ENCODE measurements around the gene RALB. TPM values are rescaled to one million over a fixed set of nuclear protein-coding genes. Genes with fewer than 3 reads are reported as not detected.

The RALB gene
- polyA plus RNA-seq, 2 of the 4 experiments (the other 2 are of a cell fraction): 72.9 to 76.5 TPM

DNA sequence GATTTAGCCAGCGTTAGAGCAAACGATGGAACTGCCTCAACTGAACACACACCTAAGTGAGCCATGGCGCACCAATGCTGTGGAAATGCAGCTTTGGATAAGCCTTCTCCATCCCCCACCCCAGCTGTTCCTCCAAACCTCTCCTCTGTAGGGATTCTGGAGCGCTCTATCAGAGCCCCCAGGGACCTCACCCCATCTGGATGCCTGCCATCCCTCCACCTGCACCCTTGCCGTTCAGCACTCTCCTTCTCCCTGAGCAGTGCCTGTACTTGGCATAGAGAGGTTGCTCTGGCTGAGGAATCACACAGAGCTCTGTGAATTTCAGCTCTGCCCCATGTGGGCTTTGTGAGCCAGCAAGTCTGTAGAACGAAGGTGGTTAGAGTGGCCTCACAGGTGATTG lies 50.5 kb downstream of the RALB start:
- DNase-seq (ENCODE audit: low read depth in 1 of 2, low spot score in 1 of 2) (no peak), ATAC-seq (no peak), FAIRE-seq (no peak)
- Histone ChIP-seq H3K9me3 (no peaks in the 10 kb centered on the region), H3K4me3 (no peak overlapping the region), H3K4me1 (no peaks in the 10 kb centered on the region), H3K27ac (no peak overlapping the region), H3K4me2 (no peak overlapping the region)
- TF ChIP-seq, protein P1, sequence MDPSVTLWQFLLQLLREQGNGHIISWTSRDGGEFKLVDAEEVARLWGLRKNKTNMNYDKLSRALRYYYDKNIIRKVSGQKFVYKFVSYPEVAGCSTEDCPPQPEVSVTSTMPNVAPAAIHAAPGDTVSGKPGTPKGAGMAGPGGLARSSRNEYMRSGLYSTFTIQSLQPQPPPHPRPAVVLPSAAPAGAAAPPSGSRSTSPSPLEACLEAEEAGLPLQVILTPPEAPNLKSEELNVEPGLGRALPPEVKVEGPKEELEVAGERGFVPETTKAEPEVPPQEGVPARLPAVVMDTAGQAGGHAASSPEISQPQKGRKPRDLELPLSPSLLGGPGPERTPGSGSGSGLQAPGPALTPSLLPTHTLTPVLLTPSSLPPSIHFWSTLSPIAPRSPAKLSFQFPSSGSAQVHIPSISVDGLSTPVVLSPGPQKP (IDR thresholded peaks at IDR 0.05; ENCODE audit: low read depth, low read length): no peak
- ChIA-PET POLR2A (no interaction called here), CTCF (interaction anchor here (3.8 kb wide), 1 partner anchor 9 kb away, joined by 25 read pairs; no protein-coding TSS in a partner anchor)
- 89% methylated on average over 6 of the region's 6 CpGs for WGBS (ENCODE audit: missing lambda C conversion rate)

DNA sequence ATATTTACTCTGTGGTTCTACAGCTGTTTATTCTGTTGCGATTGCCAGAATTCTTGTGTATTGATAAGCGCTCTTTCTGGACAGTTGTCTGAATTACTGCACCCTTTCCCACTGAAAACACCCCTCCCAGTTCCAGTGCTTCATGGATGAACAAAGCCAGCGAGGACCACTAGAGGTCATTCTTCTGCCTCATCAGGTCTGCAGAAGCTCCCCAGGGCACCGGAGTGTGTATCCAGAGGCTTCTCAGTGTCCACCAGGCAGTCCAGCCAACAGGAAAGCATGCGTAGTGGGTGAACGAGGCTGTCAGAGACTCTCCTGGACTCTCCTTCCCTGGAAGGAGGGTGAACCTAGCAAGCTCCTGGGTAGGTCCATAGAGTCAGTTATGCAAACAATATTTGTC lies 52.6 kb downstream of the RALB start:
- Histone ChIP-seq H3K4me1 (no peaks in the 10 kb centered on the region), H3K4me3 (no peak overlapping the region), H3K9me3 (no peaks in the 10 kb centered on the region), H3K27ac (no peak overlapping the region), H3K4me2 (no peak overlapping the region)
- FAIRE-seq (no peak), DNase-seq (ENCODE audit: low read depth in 1 of 2, low spot score in 1 of 2) (peak; percentile 30 to 43), ATAC-seq (peak; percentile 79 to 88; a peak in 5 of 6 replicates)
- TF ChIP-seq, protein P1 (IDR thresholded peaks at IDR 0.05; ENCODE audit: low read depth, low read length): no peak
- TF ChIP-seq, protein P2, sequence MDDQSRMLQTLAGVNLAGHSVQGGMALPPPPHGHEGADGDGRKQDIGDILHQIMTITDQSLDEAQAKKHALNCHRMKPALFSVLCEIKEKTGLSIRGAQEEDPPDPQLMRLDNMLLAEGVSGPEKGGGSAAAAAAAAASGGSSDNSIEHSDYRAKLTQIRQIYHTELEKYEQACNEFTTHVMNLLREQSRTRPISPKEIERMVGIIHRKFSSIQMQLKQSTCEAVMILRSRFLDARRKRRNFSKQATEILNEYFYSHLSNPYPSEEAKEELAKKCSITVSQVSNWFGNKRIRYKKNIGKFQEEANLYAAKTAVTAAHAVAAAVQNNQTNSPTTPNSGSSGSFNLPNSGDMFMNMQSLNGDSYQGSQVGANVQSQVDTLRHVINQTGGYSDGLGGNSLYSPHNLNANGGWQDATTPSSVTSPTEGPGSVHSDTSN (IDR thresholded peaks at IDR 0.05): no peak
- TF ChIP-seq RAD21 (conservative IDR thresholded peaks at IDR 0.05 in 1 of 2, IDR thresholded peaks at IDR 0.05 in 1 of 2) (peak; percentile 40 to 51; a peak in 2 of 5 replicates), SMC3 (IDR thresholded peaks at IDR 0.05) (peak; percentile 32; the same call in 1 of the 3 replicates)
- POLR2A ChIA-PET: no interaction called here
- WGBS (ENCODE audit: missing lambda C conversion rate): 69% methylated on average over 6 of the region's 6 CpGs
- CTCF ChIA-PET: interaction anchor here (0.9 to 1.3 kb wide), 6 partner anchors 15 to 375 kb away, joined by 4 to 5 read pairs (median 4); no protein-coding TSS in a partner anchor

DNA sequence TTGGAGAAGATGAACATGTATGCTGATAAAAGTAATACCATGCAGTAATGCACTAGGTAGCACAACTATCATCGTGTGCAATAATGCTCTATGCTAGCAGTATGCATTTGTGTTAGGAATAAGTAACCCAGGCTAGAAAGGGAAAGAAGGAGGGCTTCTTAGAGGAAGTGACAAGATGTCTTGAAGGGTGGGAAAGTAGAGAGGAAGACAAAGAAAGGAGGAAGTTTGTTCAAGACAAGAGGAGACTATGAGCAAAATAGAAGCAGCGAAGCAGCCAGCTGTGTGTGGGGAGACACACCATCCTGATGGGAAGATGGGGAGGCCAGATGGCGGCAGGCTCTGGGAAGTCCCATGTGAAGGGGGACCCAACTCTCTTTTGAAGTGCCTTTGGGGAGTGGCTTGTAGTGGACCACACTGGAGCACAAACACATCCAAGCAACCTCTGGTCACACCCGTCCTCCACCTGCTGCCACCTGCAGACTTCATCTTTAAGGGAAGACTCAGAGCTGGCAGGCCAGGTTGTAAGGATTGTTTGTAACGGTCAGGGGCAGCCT lies 53.4 kb downstream of the RALB start:
- H3K4me1 ChIP-seq: no peaks in the 10 kb centered on the region
- DNase-seq (ENCODE audit: low read depth in 1 of 2, low spot score in 1 of 2): no peak
- no peak for ATAC-seq
- CTCF ChIA-PET: interaction anchor here (0.6 to 1.5 kb wide), 10 partner anchors 8 to 375 kb away, joined by 3 to 5 read pairs (median 4); no protein-coding TSS in a partner anchor
- H3K27ac ChIP-seq: no peak overlapping the region
- no peak overlapping the region for H3K4me3 ChIP-seq
- H3K9me3 ChIP-seq: no peaks in the 10 kb centered on the region
- H3K4me2 ChIP-seq: no peak overlapping the region
- POLR2A ChIA-PET: no interaction called here
- no peak for TF ChIP-seq EP300 (IDR thresholded peaks at IDR 0.05)
- no peak for TF ChIP-seq HOXB13 (CRISPR knock-in tag; IDR thresholded peaks at IDR 0.05; ENCODE audit: low read depth)
- 92% methylated on average over 5 of the region's 5 CpGs for WGBS (ENCODE audit: missing lambda C conversion rate)
- no peak for FAIRE-seq

DNA sequence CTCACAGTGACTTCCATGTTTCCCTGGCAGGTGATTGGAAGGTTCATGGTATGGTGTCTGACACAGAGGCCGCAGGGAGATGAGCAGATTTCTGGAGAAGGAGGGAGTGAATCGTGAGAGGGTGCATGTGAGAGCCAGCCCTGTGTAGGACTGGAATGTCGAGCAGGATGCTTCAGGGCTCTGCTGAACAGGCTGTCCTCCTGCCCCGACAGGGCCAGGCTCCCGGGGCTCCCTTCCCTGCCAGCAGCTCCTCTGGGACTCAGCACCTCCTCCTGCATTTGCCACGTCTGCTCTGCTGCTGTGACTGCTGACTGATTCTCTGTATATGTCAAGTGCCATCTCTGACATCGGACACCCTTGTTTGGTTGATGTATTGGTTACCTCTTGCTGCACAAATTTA lies 54.8 kb downstream of the RALB start:
- ChIA-PET CTCF (interaction anchor here (0.6 to 1.5 kb wide), 3 partner anchors 9 to 150 kb away, joined by 3 to 4 read pairs (median 4); no protein-coding TSS in a partner anchor), POLR2A (no interaction called here)
- TF ChIP-seq RARB (CRISPR knock-in tag; IDR thresholded peaks at IDR 0.05) (no peak), FOXS1 (CRISPR knock-in tag; IDR thresholded peaks at IDR 0.05) (no peak), HOXB5 (CRISPR knock-in tag; IDR thresholded peaks at IDR 0.05) (no peak), FOSL2 (IDR thresholded peaks at IDR 0.05) (no peak), FOSL2 (CRISPR knock-in tag; IDR thresholded peaks at IDR 0.05) (no peak)
- TF ChIP-seq, protein P3, sequence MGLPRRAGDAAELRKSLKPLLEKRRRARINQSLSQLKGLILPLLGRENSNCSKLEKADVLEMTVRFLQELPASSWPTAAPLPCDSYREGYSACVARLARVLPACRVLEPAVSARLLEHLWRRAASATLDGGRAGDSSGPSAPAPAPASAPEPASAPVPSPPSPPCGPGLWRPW (IDR thresholded peaks at IDR 0.05): no peak
- TF ChIP-seq, protein P4, sequence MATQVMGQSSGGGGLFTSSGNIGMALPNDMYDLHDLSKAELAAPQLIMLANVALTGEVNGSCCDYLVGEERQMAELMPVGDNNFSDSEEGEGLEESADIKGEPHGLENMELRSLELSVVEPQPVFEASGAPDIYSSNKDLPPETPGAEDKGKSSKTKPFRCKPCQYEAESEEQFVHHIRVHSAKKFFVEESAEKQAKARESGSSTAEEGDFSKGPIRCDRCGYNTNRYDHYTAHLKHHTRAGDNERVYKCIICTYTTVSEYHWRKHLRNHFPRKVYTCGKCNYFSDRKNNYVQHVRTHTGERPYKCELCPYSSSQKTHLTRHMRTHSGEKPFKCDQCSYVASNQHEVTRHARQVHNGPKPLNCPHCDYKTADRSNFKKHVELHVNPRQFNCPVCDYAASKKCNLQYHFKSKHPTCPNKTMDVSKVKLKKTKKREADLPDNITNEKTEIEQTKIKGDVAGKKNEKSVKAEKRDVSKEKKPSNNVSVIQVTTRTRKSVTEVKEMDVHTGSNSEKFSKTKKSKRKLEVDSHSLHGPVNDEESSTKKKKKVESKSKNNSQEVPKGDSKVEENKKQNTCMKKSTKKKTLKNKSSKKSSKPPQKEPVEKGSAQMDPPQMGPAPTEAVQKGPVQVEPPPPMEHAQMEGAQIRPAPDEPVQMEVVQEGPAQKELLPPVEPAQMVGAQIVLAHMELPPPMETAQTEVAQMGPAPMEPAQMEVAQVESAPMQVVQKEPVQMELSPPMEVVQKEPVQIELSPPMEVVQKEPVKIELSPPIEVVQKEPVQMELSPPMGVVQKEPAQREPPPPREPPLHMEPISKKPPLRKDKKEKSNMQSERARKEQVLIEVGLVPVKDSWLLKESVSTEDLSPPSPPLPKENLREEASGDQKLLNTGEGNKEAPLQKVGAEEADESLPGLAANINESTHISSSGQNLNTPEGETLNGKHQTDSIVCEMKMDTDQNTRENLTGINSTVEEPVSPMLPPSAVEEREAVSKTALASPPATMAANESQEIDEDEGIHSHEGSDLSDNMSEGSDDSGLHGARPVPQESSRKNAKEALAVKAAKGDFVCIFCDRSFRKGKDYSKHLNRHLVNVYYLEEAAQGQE (IDR thresholded peaks at IDR 0.05): no peak
- Histone ChIP-seq H3K4me2 (no peak overlapping the region), H3K9me3 (no peaks in the 10 kb centered on the region), H3K4me3 (no peak overlapping the region), H3K4me1 (no peaks in the 10 kb centered on the region), H3K27ac (no peak overlapping the region)
- 89% methylated on average over 7 of the region's 7 CpGs for WGBS (ENCODE audit: missing lambda C conversion rate)
- FAIRE-seq: no peak
- ATAC-seq: no peak
- no peak for DNase-seq (ENCODE audit: low read depth in 1 of 2, low spot score in 1 of 2)

All from A549 (cell line).